Mucosa of stomach (tissue), 1 donor: ENCODE results near the gene POFUT2.

Experiments
- H3K27me3 ChIP-seq: one replicate; pipeline ENCODE4 v1.7.0; 2013; ENCODE audit warnings: mild to moderate bottlenecking, low read length; ENCODE audit not compliant: control insufficient read depth, insufficient read depth
- H3K36me3 ChIP-seq: one replicate; pipeline ENCODE4 v1.7.0; 2013; ENCODE audit warnings: low read length; ENCODE audit not compliant: control insufficient read depth, insufficient read depth
- H3K4me1 ChIP-seq: one replicate; pipeline ENCODE4 v1.7.0; 2013; ENCODE audit warnings: mild to moderate bottlenecking, low read length; ENCODE audit not compliant: control insufficient read depth, insufficient read depth
- H3K4me3 ChIP-seq: one replicate; pipeline ENCODE4 v1.7.0; 2013; ENCODE audit warnings: low read length
- H3K9ac ChIP-seq: one replicate; pipeline ENCODE4 v1.7.0; 2013; ENCODE audit warnings: mild to moderate bottlenecking, low read length, moderate library complexity
- H3K9me3 ChIP-seq: one replicate; pipeline ENCODE4 v1.7.0; 2013; ENCODE audit warnings: mild to moderate bottlenecking, low read length, moderate library complexity; ENCODE audit not compliant: control insufficient read depth
- donor health status: Pancreatic carcinoma.

The POFUT2 gene

GRCh38 chr21:45287438-45288391 lies at the start of gene POFUT2:
Gene POFUT2 (minus strand): TSS chr21:45287895. CDS start chr21:45287871, 24 bp downstream.
- Histone ChIP-seq H3K27me3 (no peaks in the 10 kb centered on the region), H3K36me3 (no peaks in the 10 kb centered on the region), H3K4me3 (peak within 1 kb of the TSS; percentile 4), H3K9me3 (no peaks in the 10 kb centered on the region), H3K9ac (peak within 1 kb of the TSS; percentile 66), H3K4me1 (peaks cover 14% of the 10 kb centered on the region)

- Histone ChIP-seq H3K4me1 (no peaks in the 10 kb centered on the region), H3K9ac (no peak overlapping the region), H3K27me3 (no peaks in the 10 kb centered on the region), H3K4me3 (no peak overlapping the region), H3K9me3 (no peaks in the 10 kb centered on the region), H3K36me3 (no peaks in the 10 kb centered on the region)
Observed at GRCh38 chr21:45336870-45337269, 49.2 kb upstream of the POFUT2 start.

- Histone ChIP-seq H3K4me1 (no peaks in the 10 kb centered on the region), H3K27me3 (no peaks in the 10 kb centered on the region)
Observed at GRCh38 chr21:45336535-45336810, 48.8 kb upstream of the POFUT2 start.

GRCh38 chr21:45335761-45336534 lies 48.3 kb upstream of the POFUT2 start:
- Histone ChIP-seq H3K27me3 (no peaks in the 10 kb centered on the region), H3K4me3 (no peak overlapping the region), H3K9ac (no peak overlapping the region), H3K4me1 (no peaks in the 10 kb centered on the region), H3K9me3 (no peaks in the 10 kb centered on the region), H3K36me3 (no peaks in the 10 kb centered on the region)

More at GRCh38 chr21:45336535-45336810, 48.8 kb upstream of the POFUT2 start:
- Histone ChIP-seq H3K9me3 (no peaks in the 10 kb centered on the region), H3K4me3 (no peak overlapping the region), H3K36me3 (no peaks in the 10 kb centered on the region), H3K9ac (no peak overlapping the region)

GRCh38 chr21:45335151-45335760 lies 47.6 kb upstream of the POFUT2 start:
- Histone ChIP-seq H3K36me3 (no peaks in the 10 kb centered on the region), H3K27me3 (no peaks in the 10 kb centered on the region), H3K9ac (no peak overlapping the region), H3K4me1 (no peaks in the 10 kb centered on the region), H3K9me3 (no peaks in the 10 kb centered on the region), H3K4me3 (no peak overlapping the region)

- Histone ChIP-seq H3K27me3 (no peaks in the 10 kb centered on the region), H3K9ac (no peak overlapping the region), H3K9me3 (no peaks in the 10 kb centered on the region), H3K4me1 (no peaks in the 10 kb centered on the region), H3K4me3 (no peak overlapping the region), H3K36me3 (no peaks in the 10 kb centered on the region)
Observed at GRCh38 chr21:45334591-45335081, 46.9 kb upstream of the POFUT2 start.

GRCh38 chr21:45334134-45334533 lies 46.4 kb upstream of the POFUT2 start:
- Histone ChIP-seq H3K4me1 (no peaks in the 10 kb centered on the region), H3K9me3 (no peaks in the 10 kb centered on the region), H3K27me3 (no peaks in the 10 kb centered on the region), H3K36me3 (no peaks in the 10 kb centered on the region), H3K9ac (no peak overlapping the region), H3K4me3 (no peak overlapping the region)

- no peaks in the 10 kb centered on the region for H3K27me3 ChIP-seq
- H3K9ac ChIP-seq = no peak overlapping the region
- H3K36me3 ChIP-seq = no peaks in the 10 kb centered on the region
- H3K4me3 ChIP-seq = no peak overlapping the region
- no peaks in the 10 kb centered on the region for H3K9me3 ChIP-seq
- H3K4me1 ChIP-seq = no peaks in the 10 kb centered on the region
Observed at GRCh38 chr21:45333583-45334121, 46.0 kb upstream of the POFUT2 start.

- Histone ChIP-seq H3K9me3 (no peaks in the 10 kb centered on the region), H3K4me3 (no peak overlapping the region), H3K9ac (no peak overlapping the region), H3K4me1 (no peaks in the 10 kb centered on the region), H3K36me3 (no peaks in the 10 kb centered on the region), H3K27me3 (no peaks in the 10 kb centered on the region)
Observed at GRCh38 chr21:45332981-45333582, 45.4 kb upstream of the POFUT2 start.

- Histone ChIP-seq H3K36me3 (no peaks in the 10 kb centered on the region), H3K9ac (no peak overlapping the region), H3K4me3 (no peak overlapping the region), H3K4me1 (no peaks in the 10 kb centered on the region), H3K27me3 (no peaks in the 10 kb centered on the region), H3K9me3 (no peaks in the 10 kb centered on the region)
Observed at GRCh38 chr21:45332415-45332814, 44.7 kb upstream of the POFUT2 start.

GRCh38 chr21:45331531-45332147 lies 43.9 kb upstream of the POFUT2 start:
- Histone ChIP-seq H3K9ac (no peak overlapping the region), H3K36me3 (no peaks in the 10 kb centered on the region), H3K9me3 (no peaks in the 10 kb centered on the region), H3K27me3 (no peaks in the 10 kb centered on the region), H3K4me3 (no peak overlapping the region), H3K4me1 (no peaks in the 10 kb centered on the region)
